ENCODE data around the gene PAQR5. TPM values are rescaled to one million over a fixed set of nuclear protein-coding genes. Genes with fewer than 3 reads are reported as not detected.

Gene PAQR5
- total RNA-seq, 1 experiment from 2014 or later: 9.4 TPM

- TF ChIP-seq, protein P1, sequence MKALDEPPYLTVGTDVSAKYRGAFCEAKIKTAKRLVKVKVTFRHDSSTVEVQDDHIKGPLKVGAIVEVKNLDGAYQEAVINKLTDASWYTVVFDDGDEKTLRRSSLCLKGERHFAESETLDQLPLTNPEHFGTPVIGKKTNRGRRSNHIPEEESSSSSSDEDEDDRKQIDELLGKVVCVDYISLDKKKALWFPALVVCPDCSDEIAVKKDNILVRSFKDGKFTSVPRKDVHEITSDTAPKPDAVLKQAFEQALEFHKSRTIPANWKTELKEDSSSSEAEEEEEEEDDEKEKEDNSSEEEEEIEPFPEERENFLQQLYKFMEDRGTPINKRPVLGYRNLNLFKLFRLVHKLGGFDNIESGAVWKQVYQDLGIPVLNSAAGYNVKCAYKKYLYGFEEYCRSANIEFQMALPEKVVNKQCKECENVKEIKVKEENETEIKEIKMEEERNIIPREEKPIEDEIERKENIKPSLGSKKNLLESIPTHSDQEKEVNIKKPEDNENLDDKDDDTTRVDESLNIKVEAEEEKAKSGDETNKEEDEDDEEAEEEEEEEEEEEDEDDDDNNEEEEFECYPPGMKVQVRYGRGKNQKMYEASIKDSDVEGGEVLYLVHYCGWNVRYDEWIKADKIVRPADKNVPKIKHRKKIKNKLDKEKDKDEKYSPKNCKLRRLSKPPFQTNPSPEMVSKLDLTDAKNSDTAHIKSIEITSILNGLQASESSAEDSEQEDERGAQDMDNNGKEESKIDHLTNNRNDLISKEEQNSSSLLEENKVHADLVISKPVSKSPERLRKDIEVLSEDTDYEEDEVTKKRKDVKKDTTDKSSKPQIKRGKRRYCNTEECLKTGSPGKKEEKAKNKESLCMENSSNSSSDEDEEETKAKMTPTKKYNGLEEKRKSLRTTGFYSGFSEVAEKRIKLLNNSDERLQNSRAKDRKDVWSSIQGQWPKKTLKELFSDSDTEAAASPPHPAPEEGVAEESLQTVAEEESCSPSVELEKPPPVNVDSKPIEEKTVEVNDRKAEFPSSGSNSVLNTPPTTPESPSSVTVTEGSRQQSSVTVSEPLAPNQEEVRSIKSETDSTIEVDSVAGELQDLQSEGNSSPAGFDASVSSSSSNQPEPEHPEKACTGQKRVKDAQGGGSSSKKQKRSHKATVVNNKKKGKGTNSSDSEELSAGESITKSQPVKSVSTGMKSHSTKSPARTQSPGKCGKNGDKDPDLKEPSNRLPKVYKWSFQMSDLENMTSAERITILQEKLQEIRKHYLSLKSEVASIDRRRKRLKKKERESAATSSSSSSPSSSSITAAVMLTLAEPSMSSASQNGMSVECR (CRISPR knock-in tag; IDR thresholded peaks at IDR 0.05; ENCODE audit: borderline replicate concordance): no peak
- TF ChIP-seq ATF6 (CRISPR knock-in tag; IDR thresholded peaks at IDR 0.05): no peak
Observed at GRCh38 chr15:69357773-69358771, 59.4 kb downstream of the PAQR5 start (continued).

DNA sequence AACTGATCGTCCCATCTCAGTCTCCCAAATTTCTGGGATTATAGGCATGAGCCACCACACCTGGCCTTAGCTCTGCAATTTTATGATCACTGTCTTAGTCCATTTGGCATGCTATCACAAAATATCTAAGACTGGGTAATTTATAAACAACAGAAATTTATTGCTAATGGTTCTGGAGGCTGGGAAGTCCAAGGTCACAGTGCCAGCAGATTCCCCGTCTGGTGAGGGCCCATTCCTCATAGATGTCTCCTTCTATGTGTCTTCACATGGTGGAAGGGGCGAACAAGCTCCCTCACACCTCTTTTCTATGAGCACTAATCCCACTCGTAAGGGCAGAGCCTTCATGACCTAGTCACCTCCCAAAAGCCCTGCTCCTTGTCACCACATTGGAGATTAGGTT, 60.1 kb downstream of the PAQR5 start:
- POLR2A ChIA-PET: no interaction called here
- H3K27me3 Mint-ChIP-seq (ENCODE audit: low read depth): no peaks in the 10 kb centered on the region
- H3K4me3 Mint-ChIP-seq: no peak overlapping the region
- CTCF ChIA-PET: interaction anchor here (0.6 to 1.4 kb wide), 6 partner anchors 12 to 327 kb away, joined by 3 to 5 read pairs (median 4); no protein-coding TSS in a partner anchor
- H3K9me3 Mint-ChIP-seq: peaks cover 5% of the 10 kb centered on the region
- H3K27ac Mint-ChIP-seq: no peak overlapping the region
- DNase-seq (ENCODE audit: low spot score) (no peak), ATAC-seq (no peak)
- peaks cover 16% of the 10 kb centered on the region for H3K4me1 Mint-ChIP-seq
- H3K36me3 Mint-ChIP-seq: no peaks in the 10 kb centered on the region
- TF ChIP-seq, protein P2, sequence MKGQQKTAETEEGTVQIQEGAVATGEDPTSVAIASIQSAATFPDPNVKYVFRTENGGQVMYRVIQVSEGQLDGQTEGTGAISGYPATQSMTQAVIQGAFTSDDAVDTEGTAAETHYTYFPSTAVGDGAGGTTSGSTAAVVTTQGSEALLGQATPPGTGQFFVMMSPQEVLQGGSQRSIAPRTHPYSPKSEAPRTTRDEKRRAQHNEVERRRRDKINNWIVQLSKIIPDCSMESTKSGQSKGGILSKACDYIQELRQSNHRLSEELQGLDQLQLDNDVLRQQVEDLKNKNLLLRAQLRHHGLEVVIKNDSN (CRISPR knock-in tag; IDR thresholded peaks at IDR 0.05): no peak
- no peak for TF ChIP-seq PRRX2 (CRISPR knock-in tag; IDR thresholded peaks at IDR 0.05)
- TF ChIP-seq, protein P3, sequence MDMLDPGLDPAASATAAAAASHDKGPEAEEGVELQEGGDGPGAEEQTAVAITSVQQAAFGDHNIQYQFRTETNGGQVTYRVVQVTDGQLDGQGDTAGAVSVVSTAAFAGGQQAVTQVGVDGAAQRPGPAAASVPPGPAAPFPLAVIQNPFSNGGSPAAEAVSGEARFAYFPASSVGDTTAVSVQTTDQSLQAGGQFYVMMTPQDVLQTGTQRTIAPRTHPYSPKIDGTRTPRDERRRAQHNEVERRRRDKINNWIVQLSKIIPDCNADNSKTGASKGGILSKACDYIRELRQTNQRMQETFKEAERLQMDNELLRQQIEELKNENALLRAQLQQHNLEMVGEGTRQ (CRISPR knock-in tag; IDR thresholded peaks at IDR 0.05): no peak
- TF ChIP-seq ZNF317 (CRISPR knock-in tag; IDR thresholded peaks at IDR 0.05; ENCODE audit: borderline replicate concordance, low read depth): no peak
- no peak for TF ChIP-seq SMAD4 (CRISPR knock-in tag; IDR thresholded peaks at IDR 0.05)
- no peak for TF ChIP-seq GABPB1 (CRISPR knock-in tag; IDR thresholded peaks at IDR 0.05)
- no peak for TF ChIP-seq NFE2L1 (CRISPR knock-in tag; IDR thresholded peaks at IDR 0.05)
- TF ChIP-seq ZBTB43 (CRISPR knock-in tag; IDR thresholded peaks at IDR 0.05): no peak
- no peak for TF ChIP-seq IRF2 (CRISPR knock-in tag; IDR thresholded peaks at IDR 0.05; ENCODE audit: borderline replicate concordance, low read depth)
- TF ChIP-seq, protein P4, sequence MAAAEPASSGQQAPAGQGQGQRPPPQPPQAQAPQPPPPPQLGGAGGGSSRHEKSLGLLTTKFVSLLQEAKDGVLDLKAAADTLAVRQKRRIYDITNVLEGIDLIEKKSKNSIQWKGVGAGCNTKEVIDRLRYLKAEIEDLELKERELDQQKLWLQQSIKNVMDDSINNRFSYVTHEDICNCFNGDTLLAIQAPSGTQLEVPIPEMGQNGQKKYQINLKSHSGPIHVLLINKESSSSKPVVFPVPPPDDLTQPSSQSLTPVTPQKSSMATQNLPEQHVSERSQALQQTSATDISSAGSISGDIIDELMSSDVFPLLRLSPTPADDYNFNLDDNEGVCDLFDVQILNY (CRISPR knock-in tag; IDR thresholded peaks at IDR 0.05): no peak
- TF ChIP-seq TP53 (CRISPR knock-in tag; IDR thresholded peaks at IDR 0.05): no peak
- no peak for TF ChIP-seq ZNF425 (CRISPR knock-in tag; conservative IDR thresholded peaks at IDR 0.05)
- no peak for TF ChIP-seq ZNF138 (CRISPR knock-in tag; conservative IDR thresholded peaks at IDR 0.05)
- TF ChIP-seq GRHL2 (CRISPR knock-in tag; IDR thresholded peaks at IDR 0.05; ENCODE audit: insufficient replicate concordance, severe bottlenecking): no peak
- TF ChIP-seq SMAD3 (CRISPR knock-in tag; IDR thresholded peaks at IDR 0.05; ENCODE audit: borderline replicate concordance): no peak

All from WTC11 (cell line).